Suprapubic skin (tissue), 3 donors: ENCODE data around the gene DPEP3.

Experiments used
- EP300 ChIP-seq: sonication (generic); formaldehyde crosslinking; IDR thresholded peaks from one replicate; pipeline ENCODE4 v1.6.1; 2017; ENCODE audit warnings: antibody characterized with exemption
- POLR2A ChIP-seq, 2 donors: fragments of 450-650 bp; IDR thresholded peaks; one replicate each; pipeline ENCODE4 v1.6.1; 2017; ENCODE audit warnings: antibody characterized with exemption in 2 of 2, mild to moderate bottlenecking in 2 of 2, moderate library complexity in 2 of 2
- TF ChIP-seq, protein P1 (sequence below), 2 donors: fragments of 200-600 bp in 1 of 2; fragments of 450-650 bp in 1 of 2; sonication (generic) in 1 of 2; IDR thresholded peaks; one replicate each; pipeline ENCODE4 v1.5.1; 2016 to 2019; ENCODE audit warnings: antibody characterized with exemption in 2 of 2, mild to moderate bottlenecking in 1 of 2, moderate library complexity in 1 of 2

DNA sequence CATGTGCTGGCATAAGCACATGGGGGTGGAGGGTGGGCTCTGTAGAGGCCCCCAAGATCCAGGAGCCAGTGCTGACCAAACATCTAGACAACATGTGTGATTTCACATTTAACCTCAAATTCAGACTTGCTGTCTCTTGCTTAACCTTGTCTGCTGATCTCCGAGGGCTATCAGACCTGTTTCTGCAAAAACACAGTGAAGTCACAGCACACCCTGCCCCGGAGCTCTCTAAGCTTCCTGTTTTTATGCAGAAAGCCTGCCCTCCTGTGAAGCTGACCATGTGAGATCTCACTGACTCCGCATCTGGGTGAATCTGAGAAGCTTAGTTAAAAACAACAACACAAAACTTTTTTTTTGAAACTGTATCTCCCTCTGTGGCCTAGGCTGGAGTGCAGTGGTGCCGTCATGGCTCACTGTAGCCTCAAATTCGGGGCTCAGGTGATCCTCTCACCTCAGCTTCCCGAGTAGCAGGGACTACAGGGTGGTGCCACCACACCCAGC is 25.5 kb upstream of the DPEP3 start:
- TF ChIP-seq, protein P1, sequence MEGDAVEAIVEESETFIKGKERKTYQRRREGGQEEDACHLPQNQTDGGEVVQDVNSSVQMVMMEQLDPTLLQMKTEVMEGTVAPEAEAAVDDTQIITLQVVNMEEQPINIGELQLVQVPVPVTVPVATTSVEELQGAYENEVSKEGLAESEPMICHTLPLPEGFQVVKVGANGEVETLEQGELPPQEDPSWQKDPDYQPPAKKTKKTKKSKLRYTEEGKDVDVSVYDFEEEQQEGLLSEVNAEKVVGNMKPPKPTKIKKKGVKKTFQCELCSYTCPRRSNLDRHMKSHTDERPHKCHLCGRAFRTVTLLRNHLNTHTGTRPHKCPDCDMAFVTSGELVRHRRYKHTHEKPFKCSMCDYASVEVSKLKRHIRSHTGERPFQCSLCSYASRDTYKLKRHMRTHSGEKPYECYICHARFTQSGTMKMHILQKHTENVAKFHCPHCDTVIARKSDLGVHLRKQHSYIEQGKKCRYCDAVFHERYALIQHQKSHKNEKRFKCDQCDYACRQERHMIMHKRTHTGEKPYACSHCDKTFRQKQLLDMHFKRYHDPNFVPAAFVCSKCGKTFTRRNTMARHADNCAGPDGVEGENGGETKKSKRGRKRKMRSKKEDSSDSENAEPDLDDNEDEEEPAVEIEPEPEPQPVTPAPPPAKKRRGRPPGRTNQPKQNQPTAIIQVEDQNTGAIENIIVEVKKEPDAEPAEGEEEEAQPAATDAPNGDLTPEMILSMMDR (IDR thresholded peaks at IDR 0.05) = no peak
- peak in 1 of 2 donors; percentile 4 for TF ChIP-seq POLR2A (IDR thresholded peaks at IDR 0.05)
- TF ChIP-seq EP300 = no peak
